Parathyroid adenoma (tissue), 2 donors: ENCODE data around the gene SLC9A3.

ENCODE experiments used
- H2AFZ ChIP-seq: fragments of 300-600 bp; sonication (generic); one replicate; pipeline ENCODE4 v1.7.0; 2017; ENCODE audit warnings: antibody characterized with exemption, mild to moderate bottlenecking
- H3K27ac ChIP-seq: fragments of 300-600 bp; sonication (generic); one replicate; pipeline ENCODE4 v1.7.0; 2017
- H3K27me3 ChIP-seq: fragments of 300-600 bp; sonication (generic); one replicate; pipeline ENCODE4 v1.7.0; 2017; ENCODE audit warnings: low read length; ENCODE audit not compliant: control insufficient read depth, insufficient read depth
- H3K36me3 ChIP-seq: fragments of 300-600 bp; sonication (generic); one replicate; pipeline ENCODE4 v1.7.0; 2017; ENCODE audit warnings: low read length; ENCODE audit not compliant: control insufficient read depth, insufficient read depth
- H3K4me1 ChIP-seq: fragments of 300-600 bp; sonication (generic); one replicate; pipeline ENCODE4 v1.7.0; 2017; ENCODE audit warnings: control low read depth
- H3K4me2 ChIP-seq: fragments of 300-600 bp; sonication (generic); one replicate; pipeline ENCODE4 v1.7.0; 2017; ENCODE audit warnings: low read length
- H3K4me3 ChIP-seq: fragments of 300-600 bp; sonication (generic); one replicate; pipeline ENCODE4 v1.7.0; 2017; ENCODE audit warnings: low read depth, low read length
- H3K79me2 ChIP-seq: fragments of 300-600 bp; sonication (generic); one replicate; pipeline ENCODE4 v1.7.0; 2017; ENCODE audit warnings: control low read depth
- H3K9ac ChIP-seq: fragments of 300-600 bp; sonication (generic); one replicate; pipeline ENCODE4 v1.7.0; 2017; ENCODE audit warnings: mild to moderate bottlenecking
- H3K9me3 ChIP-seq: fragments of 300-600 bp; sonication (generic); one replicate; pipeline ENCODE4 v1.7.0; 2017; ENCODE audit warnings: low read length; ENCODE audit not compliant: control insufficient read depth
- TF ChIP-seq, protein P1 (sequence below): fragments of 300-600 bp; sonication (generic); IDR thresholded peaks from one replicate; pipeline ENCODE4 v1.7.0; 2017; ENCODE audit warnings: antibody characterized with exemption, mild to moderate bottlenecking
- donor health status: primary hyperparathyroidism.

The SLC9A3 gene

DNA sequence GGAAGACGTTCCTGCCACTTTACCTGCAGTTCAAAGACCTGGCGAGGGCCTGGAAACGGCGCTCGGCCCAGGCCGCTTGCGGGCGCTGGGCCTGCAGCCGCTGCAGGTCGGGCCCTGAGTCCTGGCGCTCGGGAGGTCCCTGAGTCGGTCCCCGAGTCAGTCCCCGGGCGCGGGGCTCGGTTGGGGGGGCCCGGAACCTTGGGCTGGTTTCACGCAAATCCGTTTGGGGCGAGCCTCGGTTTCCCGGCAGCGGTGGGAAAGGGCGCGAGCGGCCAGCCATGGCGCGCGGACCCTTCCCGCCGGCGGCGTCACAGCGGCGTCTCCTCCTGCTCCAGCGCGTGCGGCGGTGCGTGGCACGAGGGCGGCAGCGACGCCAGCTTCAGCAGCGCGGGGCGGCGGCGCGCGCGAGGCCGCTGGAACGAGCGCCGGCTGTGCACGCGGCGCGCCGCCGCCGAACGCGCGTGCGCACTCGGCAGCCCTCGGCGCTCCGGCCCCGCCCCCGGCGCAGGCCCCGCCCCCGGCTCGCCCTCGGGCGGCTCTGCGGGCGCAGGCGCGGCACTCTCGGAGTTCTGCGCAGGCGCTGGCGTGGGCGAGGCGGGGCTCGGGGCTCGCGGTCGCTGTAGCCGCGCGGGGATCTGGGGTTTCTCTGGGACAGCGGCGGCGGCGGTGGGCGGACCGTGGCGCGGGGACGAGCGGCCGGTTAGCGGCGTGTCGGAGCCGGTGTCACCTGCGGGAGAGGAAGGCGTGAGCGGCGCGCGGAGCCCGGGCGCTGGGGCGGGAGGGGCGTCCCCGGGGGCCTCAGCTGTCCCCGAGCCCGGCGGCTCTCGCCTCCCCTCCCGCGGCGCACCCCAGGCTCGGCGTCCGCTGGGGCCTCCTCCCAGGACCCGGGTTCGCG is 51.3 kb downstream of the SLC9A3 start:
- Histone ChIP-seq H3K4me2 (peak overlapping the region; percentile 86), H3K4me1 (peaks cover 4% of the 10 kb centered on the region), H3K27ac (peak overlapping the region; percentile 70), H2AFZ (peak overlapping the region; percentile 95), H3K36me3 (no peaks in the 10 kb centered on the region), H3K27me3 (no peaks in the 10 kb centered on the region), H3K79me2 (no peaks in the 10 kb centered on the region), H3K4me3 (peak overlapping the region; percentile 82), H3K9ac (peak overlapping the region; percentile 89), H3K9me3 (no peaks in the 10 kb centered on the region)
- TF ChIP-seq, protein P1, sequence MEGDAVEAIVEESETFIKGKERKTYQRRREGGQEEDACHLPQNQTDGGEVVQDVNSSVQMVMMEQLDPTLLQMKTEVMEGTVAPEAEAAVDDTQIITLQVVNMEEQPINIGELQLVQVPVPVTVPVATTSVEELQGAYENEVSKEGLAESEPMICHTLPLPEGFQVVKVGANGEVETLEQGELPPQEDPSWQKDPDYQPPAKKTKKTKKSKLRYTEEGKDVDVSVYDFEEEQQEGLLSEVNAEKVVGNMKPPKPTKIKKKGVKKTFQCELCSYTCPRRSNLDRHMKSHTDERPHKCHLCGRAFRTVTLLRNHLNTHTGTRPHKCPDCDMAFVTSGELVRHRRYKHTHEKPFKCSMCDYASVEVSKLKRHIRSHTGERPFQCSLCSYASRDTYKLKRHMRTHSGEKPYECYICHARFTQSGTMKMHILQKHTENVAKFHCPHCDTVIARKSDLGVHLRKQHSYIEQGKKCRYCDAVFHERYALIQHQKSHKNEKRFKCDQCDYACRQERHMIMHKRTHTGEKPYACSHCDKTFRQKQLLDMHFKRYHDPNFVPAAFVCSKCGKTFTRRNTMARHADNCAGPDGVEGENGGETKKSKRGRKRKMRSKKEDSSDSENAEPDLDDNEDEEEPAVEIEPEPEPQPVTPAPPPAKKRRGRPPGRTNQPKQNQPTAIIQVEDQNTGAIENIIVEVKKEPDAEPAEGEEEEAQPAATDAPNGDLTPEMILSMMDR = peak; percentile 59

GRCh38 chr5:472076-472655 is 52.1 kb downstream of the SLC9A3 start:
- Histone ChIP-seq H3K36me3 (no peaks in the 10 kb centered on the region), H2AFZ (peak overlapping the region; percentile 95), H3K27me3 (no peaks in the 10 kb centered on the region), H3K4me2 (peak overlapping the region; percentile 68), H3K4me1 (peaks cover 4% of the 10 kb centered on the region), H3K4me3 (peak overlapping the region; percentile 82), H3K79me2 (no peaks in the 10 kb centered on the region), H3K9me3 (no peaks in the 10 kb centered on the region), H3K27ac (peak overlapping the region; percentile 70), H3K9ac (peak overlapping the region; percentile 89)
- TF ChIP-seq, protein P1 = no peak

DNA sequence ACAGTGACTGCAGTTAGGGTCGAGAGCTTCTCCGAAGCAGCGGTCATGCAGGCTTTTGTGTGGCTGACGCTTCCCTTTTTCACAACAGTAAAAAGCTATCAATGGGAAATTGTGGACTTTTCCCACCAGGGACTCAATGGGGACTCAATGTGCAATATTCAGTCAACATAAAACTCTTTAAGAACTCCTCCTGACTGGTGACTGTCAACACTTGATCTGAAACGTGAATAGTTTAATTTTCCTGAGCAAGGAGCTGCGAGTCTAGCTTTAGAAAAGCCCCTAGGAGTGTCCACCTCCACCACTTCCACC is 52.5 kb downstream of the SLC9A3 start:
- Histone ChIP-seq H3K27me3 (no peaks in the 10 kb centered on the region), H3K9ac (no peak overlapping the region), H2AFZ (peak overlapping the region; percentile 95), H3K9me3 (no peaks in the 10 kb centered on the region), H3K27ac (no peak overlapping the region), H3K4me1 (peaks cover 4% of the 10 kb centered on the region), H3K4me2 (peak overlapping the region; percentile 68), H3K79me2 (no peaks in the 10 kb centered on the region), H3K4me3 (peak overlapping the region; percentile 82), H3K36me3 (no peaks in the 10 kb centered on the region)
- TF ChIP-seq, protein P1 = no peak

DNA sequence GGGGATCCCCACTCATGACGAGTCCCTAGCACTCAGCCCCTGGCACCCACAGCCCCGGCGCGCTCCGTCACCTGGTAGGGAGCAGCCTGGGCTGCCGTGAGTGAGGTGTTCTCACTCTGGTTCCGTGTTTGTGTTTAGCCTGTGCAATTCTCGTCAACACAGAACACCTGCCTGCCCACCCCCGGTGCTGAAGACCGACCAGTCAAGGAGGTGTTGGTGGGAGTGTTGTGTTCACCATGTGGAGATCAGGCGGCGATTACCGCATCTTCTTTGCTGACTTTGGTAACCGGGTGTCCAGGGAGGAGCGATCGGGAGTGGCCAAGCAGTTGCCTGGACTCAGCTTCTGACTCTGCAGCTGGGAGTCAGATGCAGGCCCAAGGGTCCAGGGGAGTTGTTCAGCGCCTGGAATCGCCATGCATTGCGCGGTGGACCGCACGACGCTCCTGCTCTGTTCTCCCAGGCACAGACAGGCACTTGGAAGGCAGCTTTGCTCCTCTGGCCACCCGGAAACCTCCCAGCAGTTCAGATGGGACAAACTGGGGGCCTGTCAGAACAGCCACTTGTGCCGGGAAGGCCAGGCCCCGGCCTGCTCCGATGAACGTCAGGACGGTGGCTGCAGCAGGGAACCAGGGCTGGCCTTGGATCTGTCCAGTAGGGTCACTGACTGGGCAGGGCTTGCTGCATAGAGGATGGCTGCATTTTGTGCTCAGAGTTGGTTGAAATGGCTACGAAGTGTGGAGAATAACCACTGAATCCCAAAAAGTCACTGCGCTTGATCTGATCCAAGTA is 53.1 kb downstream of the SLC9A3 start:
- Histone ChIP-seq H2AFZ (no peak overlapping the region), H3K4me2 (peak overlapping the region; percentile 68), H3K79me2 (no peaks in the 10 kb centered on the region), H3K36me3 (no peaks in the 10 kb centered on the region), H3K9me3 (no peaks in the 10 kb centered on the region), H3K27me3 (no peaks in the 10 kb centered on the region), H3K4me1 (peaks cover 4% of the 10 kb centered on the region), H3K27ac (no peak overlapping the region), H3K9ac (no peak overlapping the region), H3K4me3 (no peak overlapping the region)
- TF ChIP-seq, protein P1 = no peak
